Activated T-cell treated with anti-CD3 and anti-CD28 coated beads, Interleukin-2, amount 50 U/mL, for 1 hour (primary cell): ENCODE measurements around the gene RCN2.
A peak's percentile ranks its signal among the peaks of the same experiment; 100 is the strongest.
"Not testable (repeated sequence)": the region's sequence is repeated elsewhere in the genome, so short reads cannot be mapped to it uniquely, and the experiment has no call there.

Source experiments
- DNase-seq: peaks from one replicate; pipeline ENCODE4 v3.0.0-alpha.2; 2020

Gene RCN2

GRCh38 chr15:76931397-76932134 is at the start of gene RCN2:
RCN2 (plus strand) TSS chr15:76931749; CDS start chr15:76931842, 93 bp downstream.
- peak; percentile 92 for DNase-seq

DNA sequence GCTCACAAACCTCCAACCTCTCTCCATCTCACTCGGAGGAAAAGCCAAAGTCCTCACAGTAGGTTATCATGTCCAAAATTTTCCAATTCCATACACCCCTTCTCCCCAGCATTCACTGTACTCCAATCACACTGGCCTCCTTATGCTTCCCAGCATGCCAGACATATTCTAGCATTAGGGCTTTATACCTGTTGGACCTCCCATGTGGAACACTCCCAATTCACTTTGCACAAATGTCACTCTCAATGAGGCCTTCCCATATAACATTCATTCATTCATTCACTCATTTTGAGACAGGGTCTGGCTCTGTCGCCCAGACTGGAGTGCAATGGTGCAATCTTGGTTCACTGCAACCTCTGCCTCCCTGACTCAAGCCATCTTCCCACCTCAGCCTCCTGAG is 46.3 kb upstream of the RCN2 start:
- no peak for DNase-seq

DNA sequence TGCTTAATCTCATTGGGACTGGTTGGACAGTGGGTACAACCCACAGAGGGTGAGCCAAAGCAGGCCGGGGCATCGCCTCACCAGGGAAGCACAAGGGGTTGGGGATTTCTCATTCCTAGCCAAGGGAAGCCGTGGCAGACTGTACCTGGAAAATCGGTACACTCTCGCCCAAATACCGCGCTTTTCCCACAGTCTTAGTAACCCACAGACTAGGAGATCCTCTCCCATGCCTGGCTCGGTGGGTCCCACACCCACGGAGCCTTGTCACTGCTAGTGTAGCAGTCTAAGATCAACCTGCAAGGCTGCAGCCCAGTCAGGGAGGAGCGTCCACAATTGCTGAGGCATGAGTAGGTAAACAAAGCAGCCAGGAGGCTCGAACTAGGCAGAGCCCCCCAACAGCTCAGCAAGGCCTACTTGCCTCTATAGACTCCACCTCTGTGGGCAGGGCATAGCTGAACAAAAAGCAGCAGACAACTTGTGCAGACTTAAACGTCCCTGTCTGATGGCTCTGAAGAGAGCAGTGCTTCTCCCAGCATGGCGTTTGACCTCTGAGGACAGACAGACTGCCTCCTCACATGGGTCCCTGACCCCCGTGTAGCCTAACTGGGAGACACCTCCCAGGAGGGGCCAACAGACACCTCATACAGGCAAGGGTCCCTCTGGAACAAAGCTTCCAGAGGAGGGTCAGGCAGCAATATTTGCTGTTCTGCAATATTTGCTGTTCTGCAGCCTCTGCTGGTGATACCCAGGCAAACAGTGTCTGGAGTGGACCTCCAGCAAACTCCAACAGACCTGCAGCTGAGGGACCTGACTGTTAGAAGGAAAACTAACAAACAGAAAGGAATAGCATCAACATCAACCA is 44.0 kb upstream of the RCN2 start:
- DNase-seq = not testable (repeated sequence)

GRCh38 chr15:76892836-76893235 is 38.7 kb upstream of the RCN2 start:
- not testable (repeated sequence) for DNase-seq

GRCh38 chr15:76894174-76894573 is 37.4 kb upstream of the RCN2 start:
- no peak for DNase-seq

GRCh38 chr15:76898102-76898501 is 33.4 kb upstream of the RCN2 start:
- DNase-seq = no peak

- DNase-seq = not testable (repeated sequence)
Observed at GRCh38 chr15:76899176-76899930, 32.2 kb upstream of the RCN2 start.

DNA sequence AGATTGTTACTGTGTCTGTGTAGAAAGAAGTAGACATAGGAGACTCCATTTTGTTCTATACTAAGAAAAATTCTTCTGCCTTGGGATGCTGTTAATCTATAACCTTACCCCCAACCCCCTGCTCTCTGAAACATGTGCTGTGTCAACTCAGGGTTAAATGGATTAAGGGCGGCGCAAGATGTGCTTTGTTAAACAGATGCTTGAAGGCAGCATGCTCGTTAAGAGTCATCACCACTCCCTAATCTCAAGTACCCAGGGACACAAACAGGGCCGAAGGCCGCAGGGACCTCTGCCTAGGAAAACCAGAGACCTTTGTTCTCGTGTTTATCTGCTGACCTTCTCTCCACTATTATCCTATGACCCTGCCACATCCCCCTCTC is 31.6 kb upstream of the RCN2 start:
- not testable (repeated sequence) for DNase-seq

GRCh38 chr15:76901965-76902364 is 29.6 kb upstream of the RCN2 start:
- DNase-seq = no peak

DNA sequence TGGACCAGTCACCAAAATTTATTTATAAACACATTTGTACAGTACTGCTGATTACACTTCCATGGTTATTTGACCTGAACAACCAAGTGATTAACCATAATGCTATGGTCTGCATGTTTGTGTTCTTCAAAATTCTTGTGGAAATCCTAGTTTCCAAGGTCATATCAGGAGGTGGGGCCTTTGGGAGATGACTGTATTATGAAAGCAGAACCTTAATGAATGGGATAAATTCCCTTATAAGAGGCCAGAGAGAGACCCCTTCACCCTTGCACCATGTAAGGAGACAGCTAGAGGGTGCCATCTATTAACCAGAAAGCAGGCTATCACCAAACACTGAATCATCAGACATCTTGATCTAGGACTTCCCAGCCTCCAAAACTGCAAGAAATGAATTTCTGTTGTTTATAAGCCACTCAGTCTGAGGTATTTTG is 28.3 kb upstream of the RCN2 start:
- no peak for DNase-seq

- peak; percentile 40 for DNase-seq
Observed at GRCh38 chr15:76904461-76905012, 27.0 kb upstream of the RCN2 start.

GRCh38 chr15:76905013-76905839 is 26.3 kb upstream of the RCN2 start, which contains the start of gene SCAPER:
SCAPER (minus strand) TSS chr15:76905340; CDS start chr15:76883817, 21,523 bp downstream.
- DNase-seq = peak; percentile 94

- no peak for DNase-seq
Observed at GRCh38 chr15:76905855-76906254, 25.7 kb upstream of the RCN2 start.

- no peak for DNase-seq
Observed at GRCh38 chr15:76912430-76912829, 19.1 kb upstream of the RCN2 start.

DNA sequence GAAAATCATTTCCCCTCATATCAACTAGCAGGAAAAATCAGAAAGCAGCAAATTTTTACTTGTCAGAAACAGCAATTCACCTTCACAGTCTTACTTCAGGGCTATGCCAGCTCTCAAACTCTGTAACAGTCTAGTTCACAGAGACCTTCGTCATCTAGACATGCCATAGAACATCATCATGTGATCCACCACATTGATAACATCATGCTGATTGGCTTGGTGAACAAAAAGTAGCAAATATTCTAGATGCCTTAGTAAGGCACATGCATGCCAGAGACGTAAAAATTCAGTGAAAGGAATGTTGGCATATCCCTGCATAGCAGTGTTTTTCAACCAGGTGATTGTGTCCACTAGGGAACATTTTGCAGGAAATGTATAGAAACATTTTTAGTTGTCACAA is 17.8 kb upstream of the RCN2 start:
- DNase-seq = no peak

DNA sequence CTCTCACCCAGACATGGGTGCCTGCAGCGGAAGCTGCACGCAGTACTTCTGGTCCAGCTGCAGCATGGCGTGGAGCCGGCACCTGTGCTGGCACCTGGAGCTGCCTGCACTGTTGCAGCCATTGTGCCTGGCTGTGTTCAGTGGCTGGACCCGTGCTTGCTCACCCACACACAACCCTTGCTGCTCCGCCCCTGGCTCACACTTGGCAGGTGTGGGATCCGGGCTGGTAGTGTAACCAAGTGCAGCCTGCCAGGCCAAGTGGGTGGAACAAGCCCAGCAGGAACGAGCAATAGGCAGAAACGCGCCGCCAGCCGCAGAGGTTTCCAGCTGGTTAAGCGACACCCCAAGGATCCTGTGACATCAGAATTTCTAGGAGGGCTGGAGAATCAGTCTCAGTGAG is 15.2 kb upstream of the RCN2 start:
- no peak for DNase-seq

- no peak for DNase-seq
Observed at GRCh38 chr15:76928201-76928600, 3.3 kb upstream of the RCN2 start.

- DNase-seq = no peak
Observed at GRCh38 chr15:76929011-76929760, 2.4 kb upstream of the RCN2 start.

DNA sequence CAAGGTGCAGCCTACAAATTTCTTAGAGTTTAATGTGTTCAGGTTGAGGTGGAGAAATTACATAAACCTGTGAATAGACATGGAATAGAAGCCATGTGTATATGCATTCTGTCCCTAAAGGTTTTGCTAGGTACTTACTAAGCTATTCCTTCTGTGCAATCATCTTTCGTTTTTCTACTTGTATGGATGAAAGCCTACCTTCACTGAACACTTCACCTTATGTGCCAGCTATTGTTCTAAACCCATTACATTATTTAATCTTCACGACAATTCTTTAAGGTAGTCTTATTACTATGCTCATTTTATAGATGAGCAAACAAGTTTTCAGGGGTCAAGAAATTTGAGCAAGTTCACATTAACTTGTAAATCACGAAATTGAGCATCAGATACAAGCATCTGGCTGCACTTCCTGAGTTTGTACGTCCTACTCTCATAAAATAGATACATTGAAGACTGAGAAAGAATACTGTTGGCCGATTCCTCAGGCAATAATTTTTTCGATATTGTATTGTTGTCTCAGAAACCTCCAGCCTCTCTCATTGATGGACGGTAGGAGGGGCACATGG is 635 bp upstream of the RCN2 start:
- DNase-seq = no peak

DNA sequence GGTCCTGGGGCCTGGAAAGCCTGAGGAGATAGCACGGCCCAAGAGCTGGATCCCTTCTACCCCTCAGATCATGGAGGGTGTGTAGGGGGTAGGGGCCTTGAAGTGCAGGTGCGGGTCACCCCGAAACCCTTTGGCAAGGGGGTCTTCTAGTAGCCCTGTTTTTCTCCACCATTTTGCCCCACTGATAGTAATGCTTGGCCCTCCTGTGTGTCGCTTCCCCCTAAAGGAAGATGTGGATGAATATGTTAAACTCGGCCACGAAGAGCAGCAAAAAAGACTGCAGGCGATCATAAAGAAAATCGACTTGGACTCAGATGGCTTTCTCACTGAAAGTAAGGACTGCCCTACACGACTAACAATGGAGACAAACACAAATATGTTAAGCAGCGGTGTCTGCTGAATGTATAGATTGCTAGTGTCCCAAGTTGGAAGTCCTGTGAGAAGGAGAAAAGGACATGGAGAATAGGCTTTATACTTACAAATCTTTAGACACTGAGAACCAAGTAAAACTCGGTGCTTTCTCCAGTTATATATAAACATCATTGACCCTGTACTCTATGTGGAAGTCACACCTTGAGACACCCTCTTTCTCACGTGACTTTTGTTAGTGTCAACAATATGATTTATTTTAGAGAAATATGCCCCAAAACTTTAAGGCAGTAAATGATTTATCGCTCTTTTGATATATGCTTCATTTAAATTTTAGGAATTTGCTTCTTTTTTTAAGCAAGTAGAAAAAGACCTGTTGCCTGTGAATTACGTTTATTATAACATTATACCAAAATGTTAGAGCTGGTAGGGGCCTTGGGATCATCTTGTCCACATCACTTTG is 802 bp downstream of the RCN2 start:
- DNase-seq = no peak
